Measurements from ENCODE around the gene CEP83.
"Not testable (repeated sequence)": the region's sequence is repeated elsewhere in the genome, so short reads cannot be mapped to it uniquely, and the experiment has no call there.

CEP83 gene, protein sequence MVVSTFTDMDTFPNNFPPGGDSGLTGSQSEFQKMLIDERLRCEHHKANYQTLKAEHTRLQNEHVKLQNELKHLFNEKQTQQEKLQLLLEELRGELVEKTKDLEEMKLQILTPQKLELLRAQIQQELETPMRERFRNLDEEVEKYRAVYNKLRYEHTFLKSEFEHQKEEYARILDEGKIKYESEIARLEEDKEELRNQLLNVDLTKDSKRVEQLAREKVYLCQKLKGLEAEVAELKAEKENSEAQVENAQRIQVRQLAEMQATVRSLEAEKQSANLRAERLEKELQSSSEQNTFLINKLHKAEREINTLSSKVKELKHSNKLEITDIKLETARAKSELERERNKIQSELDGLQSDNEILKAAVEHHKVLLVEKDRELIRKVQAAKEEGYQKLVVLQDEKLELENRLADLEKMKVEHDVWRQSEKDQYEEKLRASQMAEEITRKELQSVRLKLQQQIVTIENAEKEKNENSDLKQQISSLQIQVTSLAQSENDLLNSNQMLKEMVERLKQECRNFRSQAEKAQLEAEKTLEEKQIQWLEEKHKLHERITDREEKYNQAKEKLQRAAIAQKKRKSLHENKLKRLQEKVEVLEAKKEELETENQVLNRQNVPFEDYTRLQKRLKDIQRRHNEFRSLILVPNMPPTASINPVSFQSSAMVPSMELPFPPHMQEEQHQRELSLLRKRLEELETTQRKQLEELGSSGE

DNA sequence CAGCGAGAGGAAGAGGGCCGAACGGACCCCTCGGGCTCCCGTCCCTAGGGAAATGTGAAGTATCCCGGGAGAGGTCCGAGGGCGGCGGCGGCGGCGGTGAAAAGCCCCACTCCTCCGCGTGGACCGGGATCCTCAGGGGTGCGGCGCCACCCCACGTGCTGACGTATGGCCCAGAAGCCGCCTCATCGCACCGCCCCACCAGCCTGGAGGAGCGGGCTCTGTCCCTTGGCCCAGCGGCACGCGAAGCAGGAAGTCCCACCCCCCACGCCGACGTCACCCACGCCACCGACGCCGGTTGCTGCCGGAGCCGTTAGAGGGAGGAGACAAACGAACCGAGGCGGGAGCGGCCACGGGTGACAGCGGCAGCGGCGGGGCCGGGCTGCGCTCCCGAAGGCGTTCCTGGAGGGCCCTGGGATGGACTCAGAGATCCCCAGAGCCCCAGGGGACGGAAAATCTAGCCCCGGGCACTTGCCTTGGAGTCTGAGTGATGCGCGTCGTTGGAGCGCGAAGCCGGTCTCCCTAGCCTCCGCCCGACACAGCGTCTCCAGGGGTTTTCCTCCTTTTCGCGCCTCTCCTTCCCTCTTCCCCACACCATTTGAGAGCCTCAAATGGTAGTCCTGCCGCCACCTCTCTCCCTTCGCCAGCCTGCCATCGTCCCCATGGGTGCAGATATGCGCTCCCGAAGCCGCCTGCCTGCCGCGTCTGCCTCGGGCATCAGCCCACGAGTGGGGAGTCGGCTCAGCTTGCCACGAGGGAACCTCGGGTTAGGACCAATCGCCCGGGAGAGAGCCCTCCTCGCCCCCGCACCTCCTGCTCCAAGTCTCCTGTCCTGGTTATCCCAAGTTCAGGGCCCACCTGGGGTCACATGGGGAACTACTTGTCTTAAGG, at the start of gene CEP83:
TSS of gene CEP83 (minus strand) at position 140 of the 888 bp plus-strand sequence. CDS start 47,377 bp downstream, outside the sequence.
- DNase-seq: peak; percentile 77

DNA sequence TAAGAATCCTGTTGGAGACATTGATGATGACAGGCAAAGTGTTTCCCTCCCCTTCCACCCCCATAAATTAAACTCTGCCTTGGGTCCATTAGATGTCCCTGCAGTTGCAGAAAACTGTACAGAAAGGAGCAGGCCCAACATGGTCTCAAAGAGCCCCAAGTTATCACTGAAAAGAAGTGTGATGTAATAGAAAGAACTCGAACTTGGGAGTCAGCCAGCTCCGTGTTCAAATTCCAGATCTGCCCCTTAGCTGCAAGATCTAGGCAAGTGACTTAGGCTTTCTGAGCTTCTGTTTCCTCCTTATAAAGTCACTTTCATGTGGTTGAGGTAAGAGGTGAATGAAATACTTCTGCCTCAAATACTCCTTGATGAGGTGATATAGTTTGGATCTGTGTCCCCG, 49.6 kb upstream of the CEP83 start:
- DNase-seq: no peak

DNA sequence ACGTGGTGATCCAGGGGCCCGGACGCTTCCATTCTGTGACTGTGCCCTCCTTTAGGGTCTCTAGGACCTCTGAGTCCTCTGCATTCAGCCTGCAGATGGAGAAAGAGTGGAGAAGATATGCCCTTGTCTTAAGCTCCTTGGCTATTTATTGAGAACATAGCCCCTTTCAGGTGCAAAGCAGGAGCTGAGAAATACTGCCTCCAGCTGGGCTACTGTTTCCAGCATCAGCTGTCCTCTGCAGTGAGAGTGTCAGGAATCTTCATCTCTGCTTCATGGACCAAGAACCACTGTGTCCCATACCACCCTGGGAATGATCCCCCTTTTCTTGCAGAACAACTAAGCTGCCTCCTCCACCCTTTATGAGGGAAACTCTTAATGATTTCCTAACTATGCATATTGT, 47.8 kb upstream of the CEP83 start:
- DNase-seq: no peak

DNA sequence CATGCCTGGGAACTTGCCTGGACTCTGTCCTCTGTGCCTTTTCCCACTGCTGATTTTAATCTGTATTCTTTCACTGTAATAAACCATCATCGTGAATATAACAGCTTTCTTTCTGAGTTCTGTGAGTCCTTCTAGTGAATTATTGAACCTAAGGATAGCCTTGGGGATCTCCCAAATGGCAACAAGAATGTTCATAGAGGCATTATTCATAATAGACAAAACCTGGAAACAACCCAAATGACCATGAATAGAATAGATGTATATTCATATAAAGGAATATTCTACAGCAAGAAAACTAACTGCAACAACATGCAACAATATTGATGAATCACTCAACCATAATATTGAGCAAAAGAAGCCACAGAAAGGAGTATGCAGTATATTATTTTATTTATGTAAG, 44.7 kb upstream of the CEP83 start:
- DNase-seq: no peak

DNA sequence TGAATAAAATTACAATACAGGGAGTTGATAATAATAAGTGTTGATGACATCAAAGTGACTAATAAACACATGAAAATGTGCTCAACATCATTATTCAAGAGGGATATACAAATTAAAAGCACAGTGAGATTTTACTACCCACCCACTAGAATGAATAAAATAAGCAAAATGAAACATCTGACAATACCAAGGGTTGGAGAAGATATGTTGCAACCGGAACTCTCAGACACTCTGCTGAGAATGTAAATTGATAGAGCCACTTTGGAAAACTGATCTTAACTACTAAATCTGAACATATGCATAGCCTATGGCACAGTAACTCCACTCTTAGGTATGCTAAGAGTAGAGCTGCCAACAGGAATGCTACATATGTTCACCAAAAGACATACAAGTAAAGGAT, 44.0 kb upstream of the CEP83 start:
- DNase-seq: no peak

DNA sequence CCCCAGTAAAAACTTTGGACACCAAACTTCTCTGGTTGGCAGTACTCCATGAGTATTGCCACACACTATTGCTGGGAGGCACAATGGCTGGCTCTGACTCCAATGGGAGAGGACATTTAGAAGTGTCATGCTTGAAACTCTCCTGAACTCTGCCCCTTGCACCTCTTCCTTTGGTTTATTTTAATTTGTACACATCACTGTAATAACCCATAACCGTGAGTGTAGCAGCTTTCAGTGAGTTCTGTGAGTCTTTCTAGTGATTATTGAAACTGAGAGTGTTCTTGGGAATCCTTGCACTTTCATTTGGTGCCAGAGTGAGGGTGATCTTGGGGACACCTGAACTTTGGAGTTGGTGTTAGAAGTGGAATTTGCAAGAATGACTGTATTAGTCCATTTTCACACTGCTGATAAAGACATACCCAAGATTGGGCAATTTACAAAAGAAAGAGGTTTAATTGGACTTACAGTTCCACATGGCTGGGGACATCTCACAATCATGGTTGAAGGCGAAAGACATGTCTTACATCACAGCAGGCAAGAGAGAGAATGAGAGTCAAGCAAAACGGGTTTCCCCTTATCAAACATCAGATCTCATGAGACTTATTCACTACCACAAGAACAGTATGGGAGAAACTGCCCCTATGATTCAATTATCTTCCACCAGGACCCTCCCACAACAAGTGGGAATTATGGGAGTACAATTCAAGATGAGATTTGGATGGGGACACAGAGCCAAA, 41.3 kb upstream of the CEP83 start:
- no peak for DNase-seq

DNA sequence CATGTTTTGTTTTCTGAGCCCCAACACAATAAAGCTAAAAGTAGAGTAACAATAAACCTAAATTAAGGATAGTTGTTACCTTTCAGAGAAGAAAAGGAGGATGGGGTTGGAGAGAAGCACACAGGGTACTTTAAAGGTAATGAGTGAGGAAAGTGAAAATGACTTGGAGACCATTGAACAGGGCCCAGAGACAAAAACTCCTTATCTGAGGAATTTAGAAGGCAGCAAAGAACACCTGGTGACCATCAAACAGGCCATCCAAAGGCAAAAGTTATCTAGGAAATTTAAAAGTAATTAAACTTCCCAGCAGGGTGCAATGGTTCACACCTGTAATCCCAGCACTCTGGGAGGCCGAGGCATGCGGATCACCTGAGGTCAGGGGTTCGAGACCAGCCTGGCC, 39.0 kb upstream of the CEP83 start:
- DNase-seq: no peak

DNA sequence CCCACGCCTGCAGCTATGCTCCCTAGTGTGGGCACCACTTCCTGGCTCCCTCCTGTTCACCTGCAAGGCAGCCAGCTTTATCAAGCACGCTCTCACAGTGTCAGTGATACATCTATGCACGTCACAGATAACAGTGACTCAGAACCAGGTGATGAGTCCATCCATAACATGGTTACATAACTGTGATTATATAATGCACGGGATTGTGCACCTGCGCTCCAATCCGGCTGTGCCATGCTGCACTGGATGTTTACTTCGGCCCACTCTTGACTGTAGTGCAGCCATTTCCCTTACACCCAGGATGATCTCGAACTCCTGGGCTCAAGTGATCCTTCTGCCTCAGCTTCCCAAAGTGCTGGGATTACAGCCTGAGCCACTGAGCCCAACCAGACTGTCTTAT, 38.4 kb upstream of the CEP83 start:
- DNase-seq: no peak

DNA sequence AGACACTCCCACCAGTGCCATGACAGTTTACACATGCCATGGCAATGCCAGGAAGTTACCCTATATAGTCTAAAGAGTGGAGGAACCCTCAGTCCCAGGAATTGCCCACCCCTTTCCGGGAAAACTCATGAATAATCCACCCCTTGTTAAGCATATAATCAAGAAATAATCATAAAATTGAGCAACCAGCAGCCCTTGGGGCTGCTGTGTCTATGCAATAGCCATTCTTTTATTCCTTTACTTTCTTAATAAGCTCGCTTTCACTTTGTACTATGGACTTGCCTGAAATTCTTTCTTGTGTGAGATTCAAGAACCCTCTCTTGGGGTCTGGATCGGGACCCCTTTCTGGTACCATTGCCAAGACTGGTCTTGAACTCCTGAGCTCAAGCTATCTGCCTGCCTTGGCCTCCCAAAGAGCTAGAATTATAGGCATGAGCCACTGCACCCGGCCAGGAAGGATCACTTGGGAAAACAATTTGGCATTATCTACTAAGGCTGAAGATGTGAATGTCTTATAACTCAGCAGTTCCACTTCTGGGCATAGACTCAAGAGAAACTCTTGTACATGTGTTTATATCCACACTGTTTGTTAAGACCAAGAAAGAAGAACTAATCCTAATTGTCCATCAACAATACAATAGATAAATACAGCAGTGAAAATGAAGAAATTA, 35.9 kb upstream of the CEP83 start:
- no peak for DNase-seq

DNA sequence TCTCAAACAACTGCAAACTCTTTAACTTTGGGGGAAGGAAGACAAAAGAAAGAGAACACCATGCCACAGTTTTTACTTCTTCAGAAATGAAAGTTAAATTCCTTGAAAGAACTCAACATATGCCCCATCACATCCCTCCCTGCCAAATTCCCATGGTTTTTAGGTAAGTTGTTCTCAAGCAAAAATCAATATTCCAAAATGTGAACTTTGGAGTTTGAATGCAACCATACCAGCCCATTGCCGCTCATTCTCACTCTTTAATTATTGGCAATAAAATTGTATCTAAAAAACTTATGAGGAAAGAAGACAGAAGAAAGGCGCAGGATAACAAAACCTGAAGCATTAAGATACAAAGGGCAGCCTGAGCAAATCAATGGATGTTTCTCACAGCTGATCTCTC, 31.8 kb upstream of the CEP83 start:
- no peak for DNase-seq

DNA sequence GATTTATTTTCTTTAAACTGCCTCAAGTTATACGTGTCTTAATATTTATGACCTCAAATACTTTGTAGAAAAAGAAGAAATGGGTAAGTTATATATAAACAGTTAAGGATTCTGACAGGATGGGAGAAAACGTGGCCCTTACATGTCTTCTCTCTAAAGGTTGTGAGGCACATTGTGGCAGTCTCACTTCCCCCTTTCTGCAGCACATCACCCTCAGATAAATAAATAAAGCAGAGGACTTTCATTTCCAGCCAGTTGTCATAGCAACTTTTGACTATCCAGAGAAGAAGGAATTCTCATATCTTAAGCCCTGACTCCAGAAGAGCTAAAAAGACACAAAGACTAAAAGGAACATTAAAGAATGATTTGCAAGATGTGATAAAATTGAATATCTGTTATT, 28.8 kb upstream of the CEP83 start:
- no peak for DNase-seq

DNA sequence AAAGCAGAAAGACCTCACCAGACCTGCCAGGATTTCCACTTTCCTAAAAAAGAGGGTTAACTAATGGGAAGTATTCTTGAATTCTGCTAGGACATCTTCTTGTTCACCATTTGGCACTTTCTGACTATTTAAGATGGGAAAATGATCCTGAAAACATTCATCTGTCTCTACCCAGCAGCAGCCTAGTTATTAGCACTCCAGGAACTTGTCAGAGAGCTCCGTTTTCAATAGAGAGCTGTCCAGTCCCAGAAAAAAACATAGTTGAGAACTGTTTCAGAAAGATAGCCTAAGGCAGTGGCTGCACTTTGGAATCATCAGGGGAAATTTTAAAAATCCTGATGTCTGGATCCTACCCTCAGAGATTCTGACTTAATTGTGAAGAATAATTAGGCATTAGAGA, 22.1 kb upstream of the CEP83 start:
- DNase-seq: no peak

DNA sequence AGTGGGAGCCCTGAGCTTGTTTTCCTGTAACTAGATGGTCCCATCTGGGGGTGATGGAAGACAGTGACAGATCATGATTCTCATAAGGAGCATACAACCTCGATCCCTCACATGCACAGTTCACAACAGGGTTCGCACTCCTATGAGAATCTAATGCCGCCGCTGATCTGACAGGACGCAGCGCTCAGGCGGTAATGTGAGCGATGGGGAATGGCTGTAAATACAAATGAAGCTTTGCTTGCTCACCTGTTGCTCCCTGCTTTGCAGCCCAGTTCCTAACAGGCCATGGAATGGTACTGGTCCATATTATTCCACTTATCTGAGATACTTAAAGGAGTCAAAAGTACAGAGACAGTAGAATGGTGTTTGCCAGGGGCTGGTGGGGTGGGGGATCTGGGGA, 9.9 kb upstream of the CEP83 start:
- no peak for DNase-seq

DNA sequence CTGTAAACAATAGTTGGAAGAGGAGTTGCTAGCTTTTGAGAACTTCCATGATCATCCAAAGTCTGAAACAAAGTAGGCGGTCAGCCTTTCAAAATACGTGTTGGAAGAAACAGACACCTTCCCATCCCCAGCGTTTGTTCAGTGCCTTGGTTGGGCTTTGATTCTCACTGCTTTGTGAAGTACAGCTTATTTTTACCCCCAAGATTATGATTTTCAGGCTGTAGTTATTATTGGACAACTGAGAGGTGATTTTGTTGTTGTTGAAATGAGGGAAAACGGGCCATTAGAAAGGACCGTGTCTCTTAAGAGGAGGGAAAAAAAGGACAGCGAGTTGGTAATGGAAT, 921 bp upstream of the CEP83 start:
- DNase-seq: no peak

DNA sequence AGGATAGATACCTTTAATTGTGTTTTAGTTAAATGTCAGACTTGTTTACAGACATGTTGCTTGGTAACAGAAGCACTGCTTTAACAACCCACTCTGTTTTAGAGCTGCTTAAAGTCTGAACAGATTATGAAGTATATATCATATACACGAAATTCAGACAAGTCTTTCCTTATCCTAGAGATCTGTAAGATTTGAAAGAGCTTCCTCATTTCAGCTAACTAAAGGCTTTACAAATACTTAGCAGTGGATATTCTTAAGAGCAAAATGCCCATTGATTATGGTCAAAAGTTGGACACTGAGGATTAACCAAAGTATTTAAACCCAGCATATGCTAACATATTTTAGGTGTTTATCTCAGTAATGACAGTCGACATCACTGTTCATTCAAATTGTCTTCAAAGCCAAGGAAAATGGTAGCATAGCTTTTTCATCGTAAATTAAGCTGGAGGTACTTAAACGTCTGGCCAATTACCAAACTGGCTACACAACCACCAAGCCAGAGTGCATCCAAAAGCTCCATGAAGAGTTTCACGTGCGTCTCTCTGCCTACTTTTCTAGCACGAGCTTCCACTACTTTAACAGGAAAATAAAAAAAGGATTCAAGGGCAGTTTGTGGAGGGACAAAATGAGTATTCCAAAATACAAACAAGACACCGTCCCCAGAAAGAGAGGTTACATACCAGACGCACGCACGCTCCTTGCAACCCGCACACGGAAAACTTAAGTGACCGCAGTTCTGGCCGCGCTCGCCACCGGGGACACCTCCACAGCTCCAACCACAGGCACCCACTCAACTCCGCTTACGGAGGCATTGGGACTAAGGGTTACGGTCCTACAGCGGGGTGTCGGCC, 565 bp downstream of the CEP83 start:
- DNase-seq: no peak

DNA sequence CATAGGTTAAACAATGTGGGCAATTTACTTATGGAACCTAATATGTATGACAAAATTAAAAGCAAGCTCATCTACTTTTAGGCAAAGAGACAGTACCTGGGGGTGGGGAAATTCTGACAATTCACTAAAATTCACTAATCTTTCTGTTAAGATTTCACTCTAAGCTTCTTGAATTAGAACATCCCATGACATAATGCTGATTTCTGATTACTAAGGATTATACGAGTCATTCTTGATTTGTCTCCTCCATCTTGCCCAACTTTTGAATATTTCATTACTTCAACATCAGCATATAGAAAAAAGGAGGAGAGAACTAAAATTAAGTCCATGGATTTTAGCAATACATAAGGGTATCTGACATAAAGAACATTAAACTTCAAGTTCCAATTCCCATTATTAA, 2.4 kb downstream of the CEP83 start:
- DNase-seq: no peak

DNA sequence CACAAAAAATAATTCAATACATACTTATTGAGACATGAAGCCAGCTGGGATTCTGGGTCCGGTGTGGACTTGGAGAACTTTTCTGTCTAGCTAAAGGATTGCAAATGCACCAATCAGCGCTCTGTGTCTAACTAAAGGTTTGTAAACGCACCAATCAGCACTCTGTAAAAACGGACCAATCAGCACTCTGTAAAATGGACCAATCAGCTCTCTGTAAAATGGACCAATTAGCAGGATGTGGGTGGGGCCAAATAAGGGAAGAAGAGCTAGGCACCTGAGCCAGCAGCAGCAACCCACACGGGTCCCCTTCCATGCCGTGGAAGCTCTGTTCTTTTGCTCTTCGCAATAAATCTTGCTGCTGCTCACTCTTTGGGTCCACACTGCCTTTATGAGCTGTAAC, 5.3 kb downstream of the CEP83 start:
- DNase-seq: not testable (repeated sequence)

DNA sequence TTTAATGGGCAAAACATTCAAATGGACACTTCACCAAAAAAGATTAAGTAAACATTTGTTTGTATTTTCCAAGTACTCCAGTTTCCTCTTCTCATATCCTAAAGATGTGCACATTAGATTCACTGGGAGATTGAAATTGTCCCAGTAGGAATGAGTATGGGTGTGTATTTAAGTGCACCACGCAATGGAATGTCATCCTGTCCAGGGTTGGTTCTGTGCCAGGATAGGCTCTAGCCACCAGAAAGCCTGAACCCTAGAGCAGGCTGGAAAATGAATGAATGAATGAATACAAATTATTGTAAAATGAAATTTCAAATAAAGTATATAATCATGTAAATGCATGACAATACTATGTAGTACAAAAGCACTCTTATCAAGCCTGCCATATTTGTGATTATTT, 14.0 kb downstream of the CEP83 start:
- DNase-seq: no peak

DNA sequence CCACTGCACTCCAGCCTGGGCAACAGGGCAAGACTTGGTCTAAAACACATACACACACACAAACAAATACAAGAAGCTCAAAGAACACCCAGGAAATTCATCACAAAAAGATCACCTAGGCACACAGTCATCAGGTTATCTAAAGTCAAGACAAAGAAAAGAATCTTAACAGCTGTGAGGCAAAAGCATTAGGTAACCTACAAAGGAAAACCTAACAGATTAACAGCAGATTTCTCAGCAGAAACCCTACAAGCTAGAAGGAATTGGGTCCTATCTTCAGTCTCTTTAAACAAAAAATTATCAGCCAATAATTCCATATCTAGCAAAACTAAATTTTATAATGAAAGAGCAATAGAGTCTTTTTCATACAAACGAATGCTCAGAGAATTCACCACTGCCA, 22.4 kb downstream of the CEP83 start:
- DNase-seq: no peak

DNA sequence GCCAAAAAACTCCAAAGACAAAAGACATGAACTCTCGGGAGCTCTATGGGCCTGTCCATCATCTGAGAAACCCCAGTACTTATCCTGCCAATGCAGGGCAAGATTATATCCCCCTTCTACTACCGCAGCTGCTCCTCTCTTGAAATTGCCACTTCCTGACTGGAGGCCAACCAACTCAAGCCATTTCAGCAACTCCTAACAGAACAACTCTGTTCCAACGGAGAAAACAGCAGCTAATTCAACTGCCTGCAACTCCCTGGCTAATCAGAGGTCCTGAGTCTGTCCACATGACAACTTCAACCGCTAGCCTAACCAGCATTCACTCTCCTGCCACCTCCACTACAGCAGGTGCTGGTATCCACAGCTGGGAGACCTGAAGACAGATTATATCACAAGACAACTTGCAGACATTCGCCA, 24.1 kb downstream of the CEP83 start:
- DNase-seq: no peak

DNA sequence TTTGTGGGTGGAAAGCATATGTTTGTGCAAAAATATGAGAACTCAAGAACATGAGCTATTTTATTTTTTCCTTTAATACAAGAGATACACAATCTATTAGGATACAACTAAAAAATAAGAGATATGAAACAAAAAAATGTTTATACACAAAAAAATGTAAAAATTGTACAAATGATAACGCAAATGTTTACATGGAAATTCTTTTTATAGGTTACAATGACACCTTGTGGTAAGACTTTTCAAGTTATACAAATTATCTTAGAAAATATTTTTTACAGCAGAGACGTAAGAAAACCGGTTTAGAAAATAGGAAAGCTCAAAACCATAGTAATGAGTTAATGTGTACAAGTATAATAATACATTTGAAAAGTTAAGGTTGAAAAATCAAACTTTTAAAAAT, 25.5 kb downstream of the CEP83 start:
- DNase-seq: no peak
